B cell (primary cell): ENCODE results near the gene CFB. TPM values are rescaled to one million over a fixed set of nuclear protein-coding genes. Genes with fewer than 3 reads are reported as not detected.

Source experiments
- ATAC-seq: fragments of 200-7000 bp; cut with Tn5 transposase; one replicate; pipeline ENCODE4 v1.10.0; 2021; ENCODE audit warnings: low read depth, mild to moderate bottlenecking, moderate number of reproducible peaks, moderate library complexity
- CTCF ChIA-PET: fragments of 350-600 bp; sonication (Branson Sonifier 250); formaldehyde crosslinking; loops from one replicate; lab custom pipeline; 2021; ENCODE audit warnings: antibody characterized with exemption, inconsistent platforms; lab: Charles Lee
- POLR2A ChIA-PET: fragments of 350-600 bp; sonication (Branson Sonifier 250); formaldehyde crosslinking; loops from one replicate; lab custom pipeline; 2021; ENCODE audit warnings: antibody characterized with exemption; lab: Charles Lee
- DNase-seq: peaks from one replicate; pipeline ENCODE4 v3.0.0; 2013
- H2AFZ ChIP-seq: 2 replicates; pipeline ENCODE4 v1.6.1; 2012; ENCODE audit warnings: mild to moderate bottlenecking, low read depth, low read length; ENCODE audit not compliant: insufficient read depth, poor library complexity, severe bottlenecking
- H3K27ac ChIP-seq, 2 donors: 1 replicate in 1 of 2; 2 replicates in 1 of 2; pipeline ENCODE4 v1.5.1; 2012 to 2013; ENCODE audit warnings: low read length in 2 of 2, mild to moderate bottlenecking in 2 of 2, moderate library complexity in 1 of 2
- H3K27me3 ChIP-seq, 4 experiments: fragments of 200-600 bp in 1 of 4; sonication (generic) in 1 of 4; replicated peaks in 1 of 4; 1 replicate in 2 of 4; 2 replicates in 2 of 4; pipeline versions ENCODE4 v1.6.1 to v1.7.0; 2013 to 2016; ENCODE audit warnings: low read length in 3 of 4, mild to moderate bottlenecking in 2 of 4, mixed read lengths in 1 of 4, moderate library complexity in 1 of 4; ENCODE audit not compliant: insufficient read depth in 4 of 4, control insufficient read depth in 3 of 4; ENCODE audit errors: control extremely low read depth in 1 of 4
- H3K36me3 ChIP-seq, 2 experiments: replicated peaks in 1 of 2; 1 replicate in 1 of 2; 2 replicates in 1 of 2; pipeline versions ENCODE4 v1.6.1 to v1.7.1; 2013; ENCODE audit warnings: low read length in 1 of 2; ENCODE audit not compliant: insufficient read depth in 2 of 2, control insufficient read depth in 1 of 2; ENCODE audit errors: control extremely low read depth in 1 of 2, extremely low read depth in 1 of 2
- H3K4me1 ChIP-seq, 2 donors: fragments of 200-600 bp in 1 of 2; sonication (generic) in 1 of 2; 1 replicate in 1 of 2; 2 replicates in 1 of 2; pipeline versions ENCODE4 v1.5.1 to v1.6.1; 2013 to 2017; ENCODE audit warnings: low read length in 2 of 2; ENCODE audit not compliant: control insufficient read depth in 2 of 2, insufficient read depth in 2 of 2
- H3K4me2 ChIP-seq: replicated peaks from 2 replicates; pipeline ENCODE3; 2012; ENCODE audit warnings: mild to moderate bottlenecking, low read depth, low read length; ENCODE audit not compliant: poor library complexity, severe bottlenecking
- H3K4me3 ChIP-seq, 5 experiments: fragments of 200-600 bp in 1 of 5; sonication (generic) in 1 of 5; 1 replicate in 3 of 5; 2 replicates in 2 of 5; pipeline versions ENCODE4 v1.5.1 to v1.7.0; 2011 to 2016; ENCODE audit warnings: low read length in 4 of 5, mild to moderate bottlenecking in 4 of 5, low read depth in 2 of 5, control low read depth in 1 of 5, moderate library complexity in 1 of 5; ENCODE audit not compliant: insufficient read depth in 1 of 5; ENCODE audit errors: control extremely low read depth in 1 of 5, extremely low read depth in 1 of 5
- H3K79me2 ChIP-seq: fragments of 200-600 bp; sonication (generic); one replicate; pipeline ENCODE4 v1.6.0; 2016; ENCODE audit warnings: low read length; ENCODE audit not compliant: control insufficient read depth, insufficient read depth
- H3K9ac ChIP-seq: fragments of 200-600 bp; sonication (generic); 2 replicates; pipeline ENCODE4 v1.6.1; 2017; ENCODE audit warnings: mild to moderate bottlenecking, low read length, moderate library complexity
- H3K9me3 ChIP-seq, 3 donors: one replicate each; pipeline versions ENCODE4 v1.6.1 to v1.7.1; 2013; ENCODE audit warnings: low read length in 2 of 3; ENCODE audit not compliant: control insufficient read depth in 2 of 3, insufficient read depth in 1 of 3; ENCODE audit errors: control extremely low read depth in 1 of 3
- H4K20me1 ChIP-seq: 2 replicates; pipeline ENCODE4 v1.6.0; 2012; ENCODE audit warnings: mild to moderate bottlenecking, low read length; ENCODE audit not compliant: insufficient read depth, control insufficient read depth, poor library complexity, severe bottlenecking
- H3K27ac Mint-ChIP-seq: one replicate; pipeline ENCODE4 v1.8.0; 2021; ENCODE audit warnings: mixed read lengths
- H3K27me3 Mint-ChIP-seq: one replicate; pipeline ENCODE4 v1.8.0; 2021; ENCODE audit warnings: mixed read lengths
- H3K4me1 Mint-ChIP-seq: one replicate; pipeline ENCODE4 v1.8.0; 2021; ENCODE audit warnings: mixed read lengths
- H3K4me3 Mint-ChIP-seq: one replicate; pipeline ENCODE4 v1.8.0; 2021; ENCODE audit warnings: mixed read lengths
- H3K9me3 Mint-ChIP-seq: one replicate; pipeline ENCODE4 v1.8.0; 2022; ENCODE audit warnings: mixed read lengths; ENCODE audit not compliant: insufficient read depth
- CTCF ChIP-seq: fragments of 200-600 bp; IDR thresholded peaks from one replicate; pipeline ENCODE4 v1.8.0; 2022; ENCODE audit warnings: antibody characterized with exemption, mild to moderate bottlenecking
- EZH2 ChIP-seq: IDR thresholded peaks from 2 replicates; pipeline ENCODE4 v1.6.1; 2012; ENCODE audit warnings: borderline replicate concordance, low read depth, mild to moderate bottlenecking, moderate library complexity, low read length; ENCODE audit not compliant: insufficient read depth, poor library complexity, severe bottlenecking
- WGBS: methylation state at CpG from one replicate; pipeline ENCODE4 v1.1.5; 2013; ENCODE audit warnings: missing lambda C conversion rate; ENCODE audit not compliant: insufficient coverage; 5-methylcytosine and 5-hydroxymethylcytosine counted together
- intact Hi-C: fragments of 100-400 bp; cut with micrococcal nuclease; formaldehyde crosslinking; loops from one replicate; pipeline ENCODE4 v1.10.0; 2022
- polyA plus RNA-seq: library from polyadenylated mRNA; depleted of rRNA; stranded (reverse); fragments of >200 nt; gene quantifications from 2 replicates; pipeline ENCODE4 v1.2.3, GENCODE V29; 2012
- total RNA-seq, 2 donors: library from RNA; stranded (reverse); fragments of 120-200 nt in 1 of 2; gene quantifications; 1 replicate in 1 of 2; 2 replicates in 1 of 2; pipeline versions ENCODE4 v1.2.3 to v1.2.4, GENCODE V29; 2013 to 2022

CFB gene
- total and polyA plus RNA-seq, 2 donors (not counting 1 experiment from before 2014, with no cell fraction given): not detected

GRCh38 chr6:31927863-31928671 is 17.8 kb upstream of the CFB start:
- 84% methylated on average over 11 of the region's 11 CpGs for WGBS
- H3K9ac ChIP-seq: no peak overlapping the region

More at GRCh38 chr6:31927863-31928671, 17.8 kb upstream of the CFB start:
- ChIA-PET CTCF (no interaction called here), POLR2A (no interaction called here)
- DNase-seq (no peak), ATAC-seq (no peak)
- peaks cover 7% of the 10 kb centered on the region for H3K27me3 Mint-ChIP-seq
- Histone ChIP-seq H4K20me1 (no peaks in the 10 kb centered on the region), H3K4me3 (no peak overlapping the region), H3K4me2 (no peak overlapping the region), H2AFZ (no peak overlapping the region), H3K4me1 (no peaks in the 10 kb centered on the region), H3K79me2 (no peaks in the 10 kb centered on the region), H3K36me3 (no peaks in the 10 kb centered on the region), H3K9me3 (peaks cover 0 to 3% (median 0%) of the 10 kb centered on the region in 3 donors), H3K27ac (no peak overlapping the region), H3K27me3 (peaks cover 0 to 8% (median 0%) of the 10 kb centered on the region in 4 experiments)
- no peaks in the 10 kb centered on the region for H3K4me1 Mint-ChIP-seq
- H3K9me3 Mint-ChIP-seq: no peaks in the 10 kb centered on the region
- intact Hi-C loops: no loop called here
- H3K4me3 Mint-ChIP-seq: no peak overlapping the region
- no peak overlapping the region for H3K27ac Mint-ChIP-seq
- TF ChIP-seq EZH2 (no peak), CTCF (no peak)
